Left renal cortex interstitium (tissue), 4 donors: ENCODE measurements around the gene LYAR. TPM values are rescaled to one million over a fixed set of nuclear protein-coding genes. Genes with fewer than 3 reads are reported as not detected.
A peak's percentile ranks its signal among the peaks of the same experiment; 100 is the strongest.

Source experiments
- DNase-seq, 4 donors: peaks; one replicate each; pipeline ENCODE4 v3.0.0-alpha.2; 2013; ENCODE audit warnings: low read depth in 4 of 4, low spot score in 2 of 4, missing footprints in 1 of 4
- polyA plus RNA-seq, 4 donors: library from polyadenylated mRNA; unstranded; fragments of 120-200 nt; gene quantifications; one replicate each; pipeline ENCODE4 v1.2.1, GENCODE V29; 2013; ENCODE audit not compliant: insufficient read length in 4 of 4

Gene LYAR
- 10 to 100 TPM; 18.3 to 21.5 (median 20.5) TPM for polyA plus RNA-seq

- DNase-seq: peak; percentile 47 to 88 (median 86)
These were observed at the start of gene LYAR, which contains the start of gene ZBTB49 for GRCh38 chr4:4289941-4290850. Gene LYAR (minus strand): TSS chr4:4290154. CDS start chr4:4283742, 6,412 bp downstream. Gene ZBTB49 (plus strand): TSS chr4:4290251. CDS start chr4:4299946, 9,695 bp downstream.

GRCh38 chr4:4339504-4340085, 49.6 kb upstream of the LYAR start:
- DNase-seq: no peak

- no peak for DNase-seq
These were observed 48.5 kb upstream of the LYAR start for GRCh38 chr4:4338210-4339001.

- DNase-seq: peak in 1 of 4 donors; percentile 27
These were observed 45.0 kb upstream of the LYAR start for GRCh38 chr4:4334798-4335520.

- no peak for DNase-seq
These were observed 43.3 kb upstream of the LYAR start for GRCh38 chr4:4333265-4333706.

- no peak for DNase-seq
These were observed 42.6 kb upstream of the LYAR start for GRCh38 chr4:4332529-4332928.

- DNase-seq: no peak
These were observed 40.8 kb upstream of the LYAR start for GRCh38 chr4:4330794-4331193.

- no peak for DNase-seq
These were observed 39.5 kb upstream of the LYAR start for GRCh38 chr4:4329496-4329895.

GRCh38 chr4:4328840-4329239, 38.9 kb upstream of the LYAR start:
- DNase-seq: no peak

GRCh38 chr4:4328206-4328605, 38.3 kb upstream of the LYAR start:
- DNase-seq: no peak

GRCh38 chr4:4327652-4328121, 37.7 kb upstream of the LYAR start:
- DNase-seq: peak in 2 of 4 donors; percentile 3 to 30

GRCh38 chr4:4326166-4326565, 36.2 kb upstream of the LYAR start:
- no peak for DNase-seq

- no peak for DNase-seq
These were observed 35.4 kb upstream of the LYAR start for GRCh38 chr4:4325321-4325720.

- DNase-seq: no peak
These were observed 34.0 kb upstream of the LYAR start for GRCh38 chr4:4323705-4324534.

- DNase-seq: no peak
These were observed 32.2 kb upstream of the LYAR start for GRCh38 chr4:4321951-4322688.

GRCh38 chr4:4320951-4321714, 31.2 kb upstream of the LYAR start:
- DNase-seq: no peak

- no peak for DNase-seq
These were observed 30.6 kb upstream of the LYAR start for GRCh38 chr4:4320528-4320927.
